PC-9 (cell line): ENCODE results near the gene GLTP. TPM values are rescaled to one million over a fixed set of nuclear protein-coding genes. Genes with fewer than 3 reads are reported as not detected.

Experiments
- BruUV-seq: library from RNA; stranded (reverse); fragments of 400-500 nt; replicated peaks from 2 replicates; lab custom pipeline; 2021; lab: Mats Ljungman, UMichigan
- CTCF ChIA-PET: fragments of 300-600 bp; sonication (Branson Sonifier 250); formaldehyde crosslinking; loops from one replicate; lab custom pipeline; 2022; ENCODE audit warnings: antibody characterized with exemption; lab: Charles Lee
- POLR2A ChIA-PET: fragments of 300-600 bp; sonication (Branson Sonifier 250); formaldehyde crosslinking; loops from one replicate; lab custom pipeline; 2022; ENCODE audit warnings: antibody characterized with exemption; ENCODE audit not compliant: unreplicated experiment; lab: Charles Lee
- DNase-seq, 2 experiments: peaks; one replicate each; pipeline versions ENCODE4 v3.0.0 to v3.0.0-alpha.2; 2015 to 2022; ENCODE audit warnings: mixed read lengths in 1 of 2
- H2AFZ ChIP-seq: fragments of 200-600 bp; sonication (generic); 2 replicates; pipeline ENCODE4 v1.8.1; 2017; ENCODE audit warnings: antibody characterized with exemption
- H3F3A ChIP-seq: fragments of 200-600 bp; sonication (generic); 2 replicates; pipeline ENCODE4 v1.8.1; 2017; ENCODE audit warnings: antibody characterized with exemption, mild to moderate bottlenecking, low read depth; ENCODE audit not compliant: insufficient read depth
- H3K27ac ChIP-seq: fragments of 200-600 bp; sonication (generic); 2 replicates; pipeline ENCODE4 v1.6.1; 2016; ENCODE audit warnings: mixed run types
- H3K27me3 ChIP-seq: fragments of 200-600 bp; sonication (generic); 2 replicates; pipeline ENCODE4 v1.6.1; 2016; ENCODE audit warnings: low read depth, mixed run types; ENCODE audit not compliant: insufficient read depth
- H3K36me3 ChIP-seq: fragments of 200-600 bp; sonication (generic); 2 replicates; pipeline ENCODE4 v1.6.1; 2016; ENCODE audit warnings: low read depth, mixed run types
- H3K4me1 ChIP-seq: fragments of 200-600 bp; sonication (generic); replicated peaks from 2 replicates; pipeline ENCODE4 v1.6.1; 2016; ENCODE audit warnings: mixed run types; ENCODE audit not compliant: insufficient read depth
- H3K4me2 ChIP-seq: fragments of 200-600 bp; sonication (generic); 2 replicates; pipeline ENCODE4 v1.6.1; 2017; ENCODE audit warnings: mixed run types
- H3K4me3 ChIP-seq: fragments of 200-600 bp; sonication (generic); 2 replicates; pipeline ENCODE4 v1.6.1; 2016; ENCODE audit warnings: mixed run types
- H3K79me2 ChIP-seq: fragments of 200-600 bp; sonication (generic); 2 replicates; pipeline ENCODE4 v1.6.1; 2017; ENCODE audit warnings: low read depth, mixed run types
- H3K9me2 ChIP-seq: fragments of 200-600 bp; sonication (generic); 2 replicates; pipeline ENCODE4 v1.8.1; 2017; ENCODE audit warnings: mild to moderate bottlenecking; ENCODE audit not compliant: insufficient read depth
- H3K9me3 ChIP-seq: fragments of 200-600 bp; sonication (generic); 2 replicates; pipeline ENCODE4 v1.8.1; 2016; ENCODE audit warnings: low read depth; ENCODE audit not compliant: insufficient read depth
- H4K20me1 ChIP-seq: fragments of 200-600 bp; sonication (generic); 2 replicates; pipeline ENCODE4 v1.8.1; 2017; ENCODE audit not compliant: insufficient read depth
- CTCF ChIP-seq: fragments of 200-600 bp; sonication (generic); conservative IDR thresholded peaks from 2 replicates; pipeline ENCODE4 v1.6.1; 2017; ENCODE audit warnings: mixed run types, antibody characterized with exemption, mild to moderate bottlenecking, moderate library complexity
- EZH2 ChIP-seq: fragments of 200-600 bp; sonication (generic); IDR thresholded peaks from 2 replicates; pipeline ENCODE4 v1.8.0; 2017; ENCODE audit warnings: antibody characterized with exemption, low read depth
- intact Hi-C: fragments of 100-400 bp; cut with micrococcal nuclease; formaldehyde crosslinking; loops from one replicate; pipeline ENCODE4 v1.10.0; 2022; ENCODE audit not compliant: unreplicated experiment
- microRNA-seq: library from miRNA; unstranded; fragments of <30 nt; microRNA quantifications from one replicate; pipeline ENCODE4 v1.2.0, GENCODE V29; 2021; ENCODE audit warnings: borderline number of aligned reads, borderline replicate concordance
- total RNA-seq: library from RNA; stranded (reverse); gene quantifications from 2 replicates; pipeline ENCODE4 v1.2.3, GENCODE V29; 2021

Gene GLTP
- total RNA-seq, 1 experiment from 2014 or later, result 30.3 TPM

DNA sequence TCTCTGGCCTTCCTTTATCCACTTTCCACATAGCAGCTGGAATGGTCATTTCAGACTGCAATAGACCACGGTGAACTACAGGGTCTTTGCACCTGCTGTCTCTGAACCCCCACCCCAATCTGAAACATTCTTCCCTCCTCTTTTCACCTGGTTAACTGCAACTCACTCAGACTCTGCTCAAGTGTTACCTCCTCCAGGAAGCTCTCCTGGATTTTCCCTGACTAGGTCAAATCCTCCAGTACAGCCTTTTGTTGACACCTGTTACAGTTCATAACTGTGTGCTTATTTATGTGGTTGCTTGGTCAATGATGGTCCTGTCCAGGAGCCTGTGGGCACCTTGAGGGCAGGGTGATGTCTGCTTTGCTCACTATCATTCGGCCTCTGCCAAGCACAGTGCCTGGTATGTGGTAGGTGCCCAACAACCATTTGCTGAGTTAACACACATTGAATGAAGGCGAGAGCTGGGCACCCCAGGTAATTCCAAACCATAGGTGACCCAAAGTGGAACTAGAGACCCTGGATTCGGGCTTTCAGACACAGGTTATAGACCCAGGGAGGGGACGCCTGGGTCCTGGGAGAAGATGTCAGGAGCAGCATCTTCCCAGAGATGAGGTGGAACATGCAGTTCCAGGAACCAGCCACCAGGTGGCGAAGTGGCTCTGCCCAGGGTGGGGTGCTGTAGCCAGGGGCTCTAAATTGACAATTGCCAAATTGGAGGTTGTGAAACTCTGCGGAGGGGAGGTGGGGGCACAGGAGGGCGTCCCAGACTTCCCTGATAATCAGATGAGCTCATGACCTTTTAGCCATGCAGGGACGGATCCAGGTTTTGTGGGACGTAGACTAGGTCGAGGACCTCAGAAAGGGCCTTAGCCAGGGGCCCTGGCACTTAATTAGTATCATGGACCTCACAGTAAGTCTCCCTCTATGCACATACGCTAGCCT is 75.2 kb downstream of the GLTP start:
- Histone ChIP-seq H4K20me1 (no peaks in the 10 kb centered on the region), H3K4me3 (no peak overlapping the region), H3K4me1 (no peaks in the 10 kb centered on the region), H3F3A (no peaks in the 10 kb centered on the region), H3K27me3 (no peaks in the 10 kb centered on the region), H3K4me2 (no peak overlapping the region), H3K27ac (no peak overlapping the region), H3K9me2 (no peaks in the 10 kb centered on the region), H2AFZ (no peak overlapping the region), H3K36me3 (no peaks in the 10 kb centered on the region), H3K9me3 (no peaks in the 10 kb centered on the region), H3K79me2 (no peaks in the 10 kb centered on the region)
- CTCF ChIA-PET, result interaction anchor here (2.8 kb wide), 1 partner anchor 40 kb away, joined by 23 read pairs; no protein-coding TSS in a partner anchor
- TF ChIP-seq EZH2 (no peak), CTCF (peak; percentile 98)
- intact Hi-C loops, result loop anchor here (1.0 kb wide), 2 partner anchors 40 to 75 kb away; partner anchors contain the start of gene GLTP
- no TSS peak for BruUV-seq
- POLR2A ChIA-PET, result interaction anchor here (0.6 kb wide), 1 partner anchor 194 kb away, joined by 3 read pairs; no protein-coding TSS in a partner anchor
- peak; percentile 48 to 59 for DNase-seq

DNA sequence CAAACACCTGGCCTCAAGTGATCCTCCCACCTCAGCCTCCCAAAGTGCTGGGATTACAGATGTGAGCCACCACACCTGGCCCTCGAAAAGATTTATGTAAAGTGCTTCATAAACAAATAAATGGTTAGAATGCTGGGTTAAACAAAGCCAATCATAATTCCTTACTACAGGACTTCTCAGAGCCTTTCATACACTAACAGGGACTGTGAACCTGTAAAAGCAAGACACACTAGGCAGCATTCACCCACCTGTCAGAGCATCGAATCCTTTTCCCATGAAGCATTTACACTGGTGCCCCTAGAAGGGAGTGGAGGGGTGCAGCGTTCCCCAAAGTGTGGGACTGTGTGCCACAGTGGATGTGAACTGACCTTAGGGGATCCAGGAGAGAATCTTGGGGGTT is 76.7 kb downstream of the GLTP start:
- Histone ChIP-seq H3K27me3 (no peaks in the 10 kb centered on the region), H3K79me2 (no peaks in the 10 kb centered on the region), H3K4me2 (no peak overlapping the region), H3K36me3 (no peaks in the 10 kb centered on the region), H3K4me3 (no peak overlapping the region), H3K9me3 (no peaks in the 10 kb centered on the region), H3F3A (no peaks in the 10 kb centered on the region), H3K4me1 (no peaks in the 10 kb centered on the region), H2AFZ (no peak overlapping the region), H3K9me2 (no peaks in the 10 kb centered on the region), H4K20me1 (no peaks in the 10 kb centered on the region), H3K27ac (no peak overlapping the region)
- no peak for DNase-seq
- TF ChIP-seq EZH2 (no peak), CTCF (no peak)
- BruUV-seq, result no TSS peak
- POLR2A ChIA-PET, result no interaction called here
- intact Hi-C loops, result no loop called here
- CTCF ChIA-PET, result interaction anchor here (0.6 to 2.8 kb wide), 3 partner anchors 14 to 911 kb away, joined by 3 to 23 read pairs (median 3); no protein-coding TSS in a partner anchor

DNA sequence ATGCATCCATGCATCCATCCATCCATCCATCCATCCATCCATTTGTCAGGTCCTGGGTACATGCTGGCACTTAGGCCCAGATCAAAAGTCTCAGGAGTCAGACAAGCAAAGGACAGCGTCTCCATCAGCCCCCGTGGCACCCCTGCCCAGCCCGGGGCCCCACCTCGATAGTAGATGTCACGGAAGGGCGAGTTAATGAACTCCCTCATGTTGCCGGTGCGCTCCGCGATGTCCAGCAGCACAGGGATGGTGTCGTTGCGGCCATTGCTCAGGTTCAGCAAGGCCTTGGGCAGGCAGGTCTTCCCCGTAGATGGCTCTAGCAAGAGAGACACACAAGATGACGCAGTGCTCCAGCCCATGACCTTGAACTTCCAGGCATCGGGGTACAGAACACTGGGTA is 77.5 kb downstream of the GLTP start:
- DNase-seq, result no peak
- H4K20me1 ChIP-seq, result no peaks in the 10 kb centered on the region
- no peaks in the 10 kb centered on the region for H3K27me3 ChIP-seq
- no peaks in the 10 kb centered on the region for H3K9me2 ChIP-seq
- H3K9me3 ChIP-seq, result no peaks in the 10 kb centered on the region
- no peaks in the 10 kb centered on the region for H3K36me3 ChIP-seq
- TF ChIP-seq EZH2, result no peak
- no peak for TF ChIP-seq CTCF
- H3F3A ChIP-seq, result no peaks in the 10 kb centered on the region
- no peak overlapping the region for H2AFZ ChIP-seq
- H3K4me1 ChIP-seq, result no peaks in the 10 kb centered on the region
- H3K4me2 ChIP-seq, result no peak overlapping the region
- ChIA-PET POLR2A (no interaction called here), CTCF (no interaction called here)
- H3K79me2 ChIP-seq, result no peaks in the 10 kb centered on the region
- intact Hi-C loops, result no loop called here
- BruUV-seq, result no TSS peak
- no peak overlapping the region for H3K27ac ChIP-seq
- H3K4me3 ChIP-seq, result no peak overlapping the region

Small RNA genes within 50 kb of the gene (microRNA-seq; reads per million reads assigned to microRNA genes)
- not detected for gene MIR4497

Other genes with a start within 250 kb of the GLTP start
- 2.3 and 3.1 TPM in 2 replicates for gene FAM222A, start 166.7 kb downstream of the GLTP start, total RNA-seq
- gene TRPV4, start 47.1 kb downstream of the GLTP start, total RNA-seq, result 3.1 and 3.2 TPM in 2 replicates
- gene TCHP, start 19.7 kb upstream of the GLTP start, total RNA-seq, result 17.6 and 19.2 TPM in 2 replicates
- gene GIT2, start 115.8 kb upstream of the GLTP start, total RNA-seq, result 27.2 and 36.7 TPM in 2 replicates
- 61.8 and 66.9 TPM in 2 replicates for gene ANKRD13A, start 118.9 kb upstream of the GLTP start, total RNA-seq
- gene C12orf76, start 168.0 kb upstream of the GLTP start, total RNA-seq, result 29.2 and 29.4 TPM in 2 replicates
- gene IFT81, start 243.8 kb upstream of the GLTP start, total RNA-seq, result 12.4 and 19.3 TPM in 2 replicates